ELF-1 (cell line): ENCODE measurements around the gene POP5.
A peak's percentile ranks its signal among the peaks of the same experiment; 100 is the strongest.

Source experiments
- DNase-seq: peaks from one replicate; pipeline ENCODE4 v3.0.0-alpha.2; 2016; ENCODE audit warnings: low read depth, low spot score

Gene POP5

DNA sequence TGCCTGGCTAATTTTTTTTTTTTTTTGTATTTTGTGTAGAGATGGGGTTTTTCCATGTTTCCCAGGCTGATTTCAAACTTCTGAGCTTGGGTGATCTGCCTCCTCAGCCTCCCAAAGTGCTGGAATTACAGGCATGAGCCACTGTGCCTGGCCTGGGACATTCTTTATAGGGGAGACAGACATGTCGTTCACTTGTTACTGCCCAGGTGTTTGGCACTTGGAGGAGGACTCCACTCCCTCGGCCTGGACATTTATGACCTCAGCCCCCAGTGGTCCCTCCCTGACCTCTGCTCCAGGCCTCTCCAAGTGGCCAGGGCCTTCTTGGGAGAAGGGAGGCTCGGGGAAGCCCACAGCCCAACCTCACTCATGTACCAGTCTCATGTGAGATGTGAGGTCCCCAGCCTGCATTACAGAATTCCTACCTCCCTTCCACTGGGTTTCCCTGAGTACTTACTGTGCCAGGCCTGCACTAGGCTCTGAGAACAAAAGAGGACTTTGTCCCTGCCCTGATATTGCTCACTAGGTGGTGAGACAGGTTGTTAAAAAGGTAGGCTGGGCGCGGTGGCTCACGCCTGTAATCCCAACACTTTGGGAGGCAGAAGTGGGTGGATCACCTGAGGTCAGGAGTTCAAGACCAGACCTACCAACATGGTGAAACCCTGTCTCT is 9.7 kb upstream of the POP5 start:
- DNase-seq = no peak

GRCh38 chr12:120588948-120589930 is 8.0 kb upstream of the POP5 start:
- peak; percentile 72 for DNase-seq

DNA sequence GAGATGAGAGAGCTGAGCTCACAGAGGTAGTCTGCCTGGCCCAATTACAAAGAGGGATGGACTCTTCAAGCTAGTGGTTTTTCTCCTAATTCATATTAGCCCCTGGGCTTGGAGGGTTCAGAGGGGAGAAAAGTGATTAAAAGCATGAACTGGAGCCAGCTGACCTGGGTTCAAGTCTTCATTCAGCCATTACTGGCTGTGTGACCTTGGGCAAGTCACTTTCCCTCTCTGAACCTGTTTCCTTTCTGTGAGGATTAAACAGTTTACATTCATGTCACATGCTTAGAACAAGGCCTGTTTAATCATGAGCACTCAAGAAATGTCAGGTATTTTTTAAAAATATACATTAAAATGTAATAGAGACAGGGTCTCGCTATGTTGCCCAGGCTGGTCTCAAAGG is 7.2 kb upstream of the POP5 start:
- no peak for DNase-seq

- DNase-seq = no peak
These were observed 5.7 kb upstream of the POP5 start for GRCh38 chr12:120586860-120587259.

DNA sequence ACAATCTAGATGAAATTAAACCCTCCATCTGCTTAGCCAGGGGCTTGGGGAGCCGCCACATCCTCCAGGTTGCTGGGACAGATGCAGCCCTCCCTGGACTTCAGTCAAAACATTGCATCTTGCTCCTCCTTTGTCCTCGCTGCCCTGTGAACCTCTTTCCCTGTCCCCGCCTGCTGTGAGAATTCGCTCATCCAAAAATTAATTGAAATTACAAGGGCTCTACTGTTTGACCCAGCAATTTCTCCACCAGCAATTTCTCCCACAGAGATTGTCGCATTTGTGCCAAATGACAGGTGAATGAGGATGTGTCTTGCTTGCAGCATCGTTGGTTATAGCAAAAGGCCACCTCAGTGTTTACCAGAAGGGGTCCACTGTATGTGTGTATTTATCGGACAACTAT is 5.0 kb upstream of the POP5 start:
- DNase-seq = no peak

- peak; percentile 71 for DNase-seq
These were observed 3.3 kb upstream of the POP5 start for GRCh38 chr12:120584343-120585149.

- peak; percentile 86 for DNase-seq
These were observed 2.4 kb upstream of the POP5 start for GRCh38 chr12:120583478-120584030.

- DNase-seq = no peak
These were observed 796 bp upstream of the POP5 start for GRCh38 chr12:120581998-120582397.

GRCh38 chr12:120579179-120579578 is 2.0 kb downstream of the POP5 start:
- DNase-seq = no peak

- DNase-seq = no peak
These were observed 7.1 kb downstream of the POP5 start for GRCh38 chr12:120574106-120574505.

DNA sequence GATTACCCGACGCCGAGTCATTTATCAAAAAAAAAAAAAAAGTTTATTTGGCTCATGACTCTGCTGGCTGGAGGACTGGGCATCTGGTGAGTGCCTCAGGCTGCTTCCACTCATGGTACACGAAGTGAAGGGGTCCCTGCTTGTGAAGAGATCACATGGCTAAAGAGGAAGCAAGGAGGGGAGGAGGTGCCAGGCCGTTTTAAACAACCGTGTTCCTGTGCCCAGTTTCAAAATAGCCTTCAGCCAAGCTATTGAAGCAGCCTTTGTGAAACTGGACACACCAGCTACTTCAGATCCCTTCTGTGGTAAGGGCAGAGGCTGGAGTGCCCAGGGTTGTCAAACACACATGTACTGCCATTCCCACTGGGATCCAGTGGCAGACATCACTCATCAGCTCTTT is 7.6 kb downstream of the POP5 start:
- no peak for DNase-seq

DNA sequence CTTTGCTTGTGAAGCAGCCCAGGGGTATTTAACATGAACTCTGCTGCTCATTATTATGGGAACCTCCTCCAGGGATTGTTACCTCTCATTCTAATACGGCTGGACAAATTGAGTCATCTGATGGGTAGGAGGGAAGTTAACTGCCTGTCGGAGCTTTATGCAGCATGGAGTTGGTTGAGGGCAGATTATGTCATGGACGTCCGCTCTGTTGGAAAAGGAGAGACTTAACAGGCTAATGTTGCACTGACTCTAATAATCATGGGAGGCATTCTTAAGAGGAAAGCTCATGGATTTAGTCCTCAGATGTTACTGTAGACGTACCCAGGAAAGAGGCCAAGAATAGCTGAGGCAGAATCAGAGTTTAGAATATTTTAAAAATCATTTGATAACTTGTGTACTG is 9.9 kb downstream of the POP5 start:
- no peak for DNase-seq

GRCh38 chr12:120563495-120563894 is 17.7 kb downstream of the POP5 start:
- no peak for DNase-seq

DNA sequence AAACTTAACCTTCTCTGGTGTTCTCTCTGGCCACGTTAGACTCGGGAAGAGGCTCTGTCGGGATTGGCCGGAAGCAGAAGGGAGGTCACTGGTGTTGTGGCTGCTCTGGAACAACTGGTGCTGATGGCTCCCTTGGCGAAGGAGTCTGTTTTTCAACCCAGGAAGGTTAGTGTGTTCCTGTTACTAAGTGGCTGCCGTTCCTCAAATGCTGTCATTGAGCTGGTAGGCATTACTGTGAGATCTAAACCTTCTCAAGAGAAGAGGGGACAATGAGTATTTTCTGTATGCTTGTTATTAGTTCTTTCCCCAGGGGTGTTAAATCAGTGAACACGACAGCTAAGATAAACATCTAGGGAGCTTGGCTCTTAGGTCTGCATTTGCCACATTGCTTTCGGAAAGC is 18.3 kb downstream of the POP5 start:
- DNase-seq = no peak

- DNase-seq = no peak
These were observed 23.6 kb downstream of the POP5 start for GRCh38 chr12:120557589-120557988.

GRCh38 chr12:120554678-120555077 is 26.5 kb downstream of the POP5 start:
- no peak for DNase-seq

DNA sequence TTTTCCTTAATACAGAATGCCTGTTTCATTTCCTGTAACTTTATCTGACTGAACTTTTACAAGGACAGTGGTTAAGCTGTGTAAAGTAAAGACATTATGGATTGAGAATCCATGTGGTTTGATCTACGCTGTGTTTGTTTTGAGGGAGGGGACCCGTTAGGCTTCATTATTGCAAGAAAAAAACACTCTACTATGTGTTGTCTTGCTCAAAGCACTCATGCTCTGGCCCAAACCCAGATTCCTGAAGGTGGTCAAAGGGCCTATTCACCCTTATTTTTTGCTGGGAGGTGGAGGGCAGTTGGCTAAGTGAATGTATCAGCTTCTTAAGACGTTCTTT is 35.2 kb downstream of the POP5 start:
- no peak for DNase-seq

DNA sequence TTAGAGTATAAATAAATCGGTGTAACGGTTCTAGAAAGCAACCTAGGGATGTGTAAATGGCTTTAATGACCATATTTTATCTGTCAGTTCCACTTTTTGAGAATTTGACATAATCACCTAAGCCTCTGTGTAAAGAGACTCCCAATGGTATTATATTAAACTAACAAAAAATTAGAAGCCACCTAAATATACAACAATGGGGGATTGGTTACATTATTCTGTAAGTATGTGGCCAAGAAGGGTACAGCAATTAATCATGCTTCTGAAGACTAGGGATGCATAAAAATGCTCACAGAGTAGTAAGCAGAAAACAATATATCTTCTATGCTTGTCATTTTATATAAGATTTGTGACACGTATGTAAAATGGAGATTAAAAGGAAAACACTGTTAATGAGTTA is 36.5 kb downstream of the POP5 start:
- no peak for DNase-seq

DNA sequence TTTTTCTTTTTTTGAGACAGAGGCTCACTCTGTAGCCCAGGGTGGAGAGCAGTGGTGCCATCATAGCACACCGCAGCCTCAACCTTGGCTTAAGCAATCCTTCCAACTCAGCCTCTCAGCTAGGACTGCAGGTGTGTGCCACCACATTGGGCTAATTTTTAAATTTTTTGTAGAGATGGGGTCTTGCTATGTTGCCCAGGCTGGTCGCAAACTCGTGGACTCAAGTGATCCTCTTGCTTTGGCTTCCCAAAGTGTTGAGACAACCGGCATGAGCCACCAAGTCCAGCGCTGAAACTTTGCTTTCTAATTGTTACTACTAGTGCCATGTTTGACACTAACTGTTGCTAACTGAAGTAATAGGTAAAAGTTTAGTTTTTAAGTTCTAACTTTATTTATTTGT is 39.0 kb downstream of the POP5 start:
- DNase-seq = no peak

DNA sequence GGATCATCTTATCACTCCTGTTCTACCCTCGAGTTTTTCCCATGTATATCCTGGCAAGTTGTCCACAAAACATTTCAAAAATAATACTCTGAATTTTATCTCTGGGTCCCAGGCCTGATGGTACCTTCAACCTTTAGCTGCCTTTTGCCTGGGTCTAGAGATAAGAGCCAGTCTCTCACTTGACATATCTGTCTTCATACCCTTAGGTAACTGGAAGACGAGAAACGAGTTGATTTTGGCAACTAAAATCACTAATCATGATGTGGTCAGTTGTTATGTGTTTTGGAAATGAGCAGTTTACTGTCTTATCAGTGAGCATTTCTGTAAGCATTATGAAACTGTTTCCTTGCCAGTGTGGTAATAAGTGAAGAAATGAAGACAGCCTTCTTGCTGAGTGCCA is 40.8 kb downstream of the POP5 start:
- DNase-seq = no peak

DNA sequence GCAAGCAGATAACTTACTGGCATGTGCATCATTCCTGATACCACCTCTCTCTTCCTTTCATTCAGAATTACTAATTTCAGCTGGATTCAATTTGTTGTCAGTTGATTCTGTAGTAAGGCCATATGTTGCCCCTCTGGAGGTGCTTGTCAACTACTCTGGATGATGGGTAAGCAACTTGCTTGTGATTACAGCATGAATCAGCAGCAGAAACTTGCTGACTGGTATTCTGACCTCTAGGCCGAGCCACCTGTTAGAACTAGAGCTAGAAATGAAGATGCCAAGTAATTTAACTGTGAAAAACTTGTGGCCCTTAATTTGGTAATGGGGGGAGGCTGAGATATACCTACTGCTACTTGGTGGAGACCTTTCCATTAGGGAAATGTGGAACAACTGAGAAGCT is 41.9 kb downstream of the POP5 start:
- no peak for DNase-seq
